Stomach (tissue), 9 donors: ENCODE results near the gene FNBP1. TPM values are rescaled to one million over a fixed set of nuclear protein-coding genes. Genes with fewer than 3 reads are reported as not detected.

ENCODE experiments used
- DNase-seq, 2 donors: peaks; one replicate each; pipeline versions ENCODE4 v3.0.0 to v3.0.0-alpha.2; 2013 to 2019
- H3K27ac ChIP-seq, 5 donors: fragments of 200-600 bp in 4 of 5; sonication (generic) in 4 of 5; one replicate each; pipeline ENCODE4 v1.5.1; 2013 to 2019; ENCODE audit warnings: mild to moderate bottlenecking in 1 of 5, moderate library complexity in 1 of 5
- H3K27me3 ChIP-seq, 3 donors: fragments of 200-600 bp; sonication (generic); one replicate each; pipeline ENCODE4 v1.5.1; 2017 to 2019; ENCODE audit warnings: mixed run types in 1 of 3
- H3K36me3 ChIP-seq, 4 donors: fragments of 200-600 bp; sonication (generic); 1 replicate in 3 of 4; 2 replicates in 1 of 4; pipeline ENCODE4 v1.5.1; 2016 to 2019
- H3K4me1 ChIP-seq, 4 donors: fragments of 200-600 bp; sonication (generic); one replicate each; pipeline ENCODE4 v1.5.1; 2016 to 2019
- H3K4me3 ChIP-seq, 4 donors: fragments of 200-600 bp; sonication (generic) in 3 of 4; one replicate each; pipeline ENCODE4 v1.5.1; 2016 to 2019; ENCODE audit warnings: mild to moderate bottlenecking in 1 of 4
- H3K9me3 ChIP-seq, 4 donors: fragments of 200-600 bp; sonication (generic); one replicate each; pipeline ENCODE4 v1.5.1; 2016 to 2019
- EP300 ChIP-seq: sonication (generic); formaldehyde crosslinking; IDR thresholded peaks from one replicate; pipeline ENCODE4 v1.6.1; 2017; ENCODE audit warnings: antibody characterized with exemption
- POLR2A ChIP-seq, 4 donors: fragments of 450-650 bp; IDR thresholded peaks; one replicate each; pipeline ENCODE4 v1.6.1; 2016; ENCODE audit warnings: antibody characterized with exemption in 4 of 4, control low read depth in 2 of 4, mild to moderate bottlenecking in 1 of 4, moderate library complexity in 1 of 4
- POLR2AphosphoS5 ChIP-seq, 3 donors: sonication (generic); formaldehyde crosslinking; IDR thresholded peaks; one replicate each; pipeline ENCODE4 v1.6.1; 2016; ENCODE audit warnings: antibody characterized with exemption in 3 of 3
- WGBS, 5 donors: extraction: QIAGEN DNeasy Blood & Tissue Kit in 3 of 5; methylation state at CpG; one replicate each; pipeline versions ENCODE4 v1.1.5 to v1.1.7; 2013 to 2018; 5-methylcytosine and 5-hydroxymethylcytosine counted together
- intact Hi-C: fragments of 100-400 bp; cut with DNase I; formaldehyde crosslinking; loops from one replicate; pipeline ENCODE4 v1.15.1; 2023; ENCODE audit warnings: low total_unique reads
- polyA plus RNA-seq, 3 donors: library from polyadenylated mRNA; stranded (reverse); fragments of 200-250 nt; gene quantifications; one replicate each; pipeline ENCODE4 v1.2.3, GENCODE V29; 2013
- total RNA-seq, 5 donors: library from RNA; depleted of rRNA; stranded (reverse); fragments of >200 nt; gene quantifications; one replicate each; pipeline versions ENCODE4 v1.1.0 to v1.2.3, GENCODE V29; 2014 to 2016
- TF ChIP-seq, protein P1 (sequence below), 7 experiments: fragments of 450-650 bp in 4 of 7; fragments of 200-600 bp in 3 of 7; sonication (generic) in 3 of 7; IDR thresholded peaks; one replicate each; pipeline ENCODE4 v1.5.1; 2016 to 2019; ENCODE audit warnings: antibody characterized with exemption in 7 of 7, control low read depth in 2 of 7, mild to moderate bottlenecking in 1 of 7
- donor health status: healthy with polysubstance abuse.
- donor health status: Bipolar disorder and iron deficiency.
- donor health status: healthy.

Gene FNBP1
- total and polyA plus RNA-seq, 8 donors = 9.0 to 129 (median 57.3) TPM

DNA sequence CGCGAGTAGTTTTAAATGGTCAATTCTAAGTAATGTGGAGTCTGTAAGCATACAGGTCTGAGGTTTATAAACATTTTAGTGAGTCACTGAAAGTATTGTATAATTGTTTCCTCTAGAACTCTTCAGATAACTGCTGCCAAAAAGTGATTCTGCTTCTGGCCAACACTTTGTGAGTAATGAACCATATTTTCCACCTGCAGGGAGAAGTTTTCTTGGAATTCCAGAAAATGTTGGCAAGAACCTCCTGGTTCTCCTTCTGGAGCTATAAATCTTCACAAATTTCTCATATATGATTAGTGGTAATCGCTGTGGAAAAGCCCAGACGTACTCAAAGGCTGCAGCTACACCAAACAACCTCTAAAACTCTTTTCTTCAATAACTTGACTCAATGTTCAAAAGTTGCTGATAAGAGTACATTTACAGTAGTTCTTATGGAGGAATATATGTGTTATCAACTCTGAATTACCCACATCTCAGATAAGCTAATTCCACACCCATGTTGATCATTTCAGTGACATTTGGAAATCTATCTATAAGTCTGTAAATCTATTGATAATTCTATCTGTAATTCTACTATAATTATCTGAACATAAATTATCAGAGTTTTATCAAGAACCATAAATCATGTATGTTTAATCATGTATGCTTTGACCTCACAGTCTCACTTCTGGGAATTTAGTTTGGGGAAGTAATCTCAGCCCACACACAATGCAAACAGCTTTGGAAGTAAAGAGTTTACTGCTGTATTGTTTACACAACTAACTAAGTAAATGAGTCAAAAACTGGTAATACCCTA is 74.1 kb downstream of the FNBP1 start:
- H3K36me3 ChIP-seq = peaks cover 2 to 41% (median 25%) of the 10 kb centered on the region in 4 donors
- TF ChIP-seq EP300 = no peak
- peak; percentile 30 to 77 (median 30) for TF ChIP-seq POLR2AphosphoS5 (IDR thresholded peaks at IDR 0.05)
- no peaks in the 10 kb centered on the region for H3K27me3 ChIP-seq
- 13 to 22% (median 18%) methylated on average over 4 of the region's 4 CpGs for WGBS, 5 donors
- peak overlapping the region in 4 of 5 donors; percentile 50 to 92 (median 89) for H3K27ac ChIP-seq
- DNase-seq = peak in 1 of 2 donors; percentile 80
- intact Hi-C loops = no loop called here
- H3K9me3 ChIP-seq = no peaks in the 10 kb centered on the region
- H3K4me3 ChIP-seq = no peak overlapping the region
- H3K4me1 ChIP-seq = peaks cover 28 to 65% (median 41%) of the 10 kb centered on the region in 4 donors

DNA sequence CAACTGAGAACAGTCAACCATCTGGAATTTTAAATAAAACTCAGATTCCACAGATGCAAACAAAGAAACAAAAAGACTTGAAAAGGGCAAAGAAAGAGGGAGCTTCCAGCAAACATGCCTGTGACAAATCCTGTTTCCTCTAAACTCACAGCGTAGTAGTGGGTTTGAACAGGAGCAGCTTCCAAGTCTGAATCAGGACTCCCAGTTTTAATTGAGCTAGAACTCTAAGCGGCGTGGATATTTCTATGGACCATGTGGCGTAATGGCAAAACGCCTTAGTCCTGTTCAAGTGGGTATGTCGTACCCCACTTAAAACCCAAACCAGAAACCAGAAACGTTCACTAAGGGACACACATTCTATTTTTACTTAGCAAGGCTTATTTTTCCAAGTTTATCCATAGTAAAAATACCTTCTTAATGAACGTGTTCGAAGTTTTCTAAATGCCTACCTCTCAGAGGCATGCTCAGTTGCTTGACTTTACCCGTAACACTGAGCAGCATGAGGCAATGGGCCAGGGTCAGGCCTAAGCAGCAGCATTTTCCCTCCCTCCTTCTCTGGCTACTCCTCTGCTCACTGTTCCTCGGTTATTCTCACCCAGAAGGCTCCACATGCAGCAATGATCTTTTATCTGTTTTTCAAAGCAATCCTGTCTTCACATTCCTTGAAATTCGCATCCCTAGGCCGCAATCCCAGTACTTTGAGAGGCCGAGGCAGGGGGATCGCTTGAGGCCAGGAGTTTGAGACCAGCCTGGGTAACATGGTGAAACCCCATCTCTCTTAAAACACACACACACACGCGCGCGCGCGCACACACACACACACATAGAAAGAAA is 77.9 kb downstream of the FNBP1 start:
- peak in 1 of 2 donors; percentile 40 for DNase-seq
- Histone ChIP-seq H3K4me1 (peaks cover 33 to 92% (median 53%) of the 10 kb centered on the region in 4 donors), H3K27me3 (no peaks in the 10 kb centered on the region), H3K4me3 (no peak overlapping the region), H3K36me3 (peaks cover 0 to 18% (median 6%) of the 10 kb centered on the region in 4 donors), H3K27ac (peak overlapping the region; percentile 46 to 92 (median 89)), H3K9me3 (no peaks in the 10 kb centered on the region)
- TF ChIP-seq EP300 (no peak), POLR2A (IDR thresholded peaks at IDR 0.05) (no peak), POLR2AphosphoS5 (IDR thresholded peaks at IDR 0.05) (peak in 1 of 3 donors; percentile 59)
- TF ChIP-seq, protein P1, sequence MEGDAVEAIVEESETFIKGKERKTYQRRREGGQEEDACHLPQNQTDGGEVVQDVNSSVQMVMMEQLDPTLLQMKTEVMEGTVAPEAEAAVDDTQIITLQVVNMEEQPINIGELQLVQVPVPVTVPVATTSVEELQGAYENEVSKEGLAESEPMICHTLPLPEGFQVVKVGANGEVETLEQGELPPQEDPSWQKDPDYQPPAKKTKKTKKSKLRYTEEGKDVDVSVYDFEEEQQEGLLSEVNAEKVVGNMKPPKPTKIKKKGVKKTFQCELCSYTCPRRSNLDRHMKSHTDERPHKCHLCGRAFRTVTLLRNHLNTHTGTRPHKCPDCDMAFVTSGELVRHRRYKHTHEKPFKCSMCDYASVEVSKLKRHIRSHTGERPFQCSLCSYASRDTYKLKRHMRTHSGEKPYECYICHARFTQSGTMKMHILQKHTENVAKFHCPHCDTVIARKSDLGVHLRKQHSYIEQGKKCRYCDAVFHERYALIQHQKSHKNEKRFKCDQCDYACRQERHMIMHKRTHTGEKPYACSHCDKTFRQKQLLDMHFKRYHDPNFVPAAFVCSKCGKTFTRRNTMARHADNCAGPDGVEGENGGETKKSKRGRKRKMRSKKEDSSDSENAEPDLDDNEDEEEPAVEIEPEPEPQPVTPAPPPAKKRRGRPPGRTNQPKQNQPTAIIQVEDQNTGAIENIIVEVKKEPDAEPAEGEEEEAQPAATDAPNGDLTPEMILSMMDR (IDR thresholded peaks at IDR 0.05) = no peak
- 75 to 82% (median 80%) methylated on average over 21 of the region's 21 CpGs for WGBS, 5 donors
- intact Hi-C loops = no loop called here

DNA sequence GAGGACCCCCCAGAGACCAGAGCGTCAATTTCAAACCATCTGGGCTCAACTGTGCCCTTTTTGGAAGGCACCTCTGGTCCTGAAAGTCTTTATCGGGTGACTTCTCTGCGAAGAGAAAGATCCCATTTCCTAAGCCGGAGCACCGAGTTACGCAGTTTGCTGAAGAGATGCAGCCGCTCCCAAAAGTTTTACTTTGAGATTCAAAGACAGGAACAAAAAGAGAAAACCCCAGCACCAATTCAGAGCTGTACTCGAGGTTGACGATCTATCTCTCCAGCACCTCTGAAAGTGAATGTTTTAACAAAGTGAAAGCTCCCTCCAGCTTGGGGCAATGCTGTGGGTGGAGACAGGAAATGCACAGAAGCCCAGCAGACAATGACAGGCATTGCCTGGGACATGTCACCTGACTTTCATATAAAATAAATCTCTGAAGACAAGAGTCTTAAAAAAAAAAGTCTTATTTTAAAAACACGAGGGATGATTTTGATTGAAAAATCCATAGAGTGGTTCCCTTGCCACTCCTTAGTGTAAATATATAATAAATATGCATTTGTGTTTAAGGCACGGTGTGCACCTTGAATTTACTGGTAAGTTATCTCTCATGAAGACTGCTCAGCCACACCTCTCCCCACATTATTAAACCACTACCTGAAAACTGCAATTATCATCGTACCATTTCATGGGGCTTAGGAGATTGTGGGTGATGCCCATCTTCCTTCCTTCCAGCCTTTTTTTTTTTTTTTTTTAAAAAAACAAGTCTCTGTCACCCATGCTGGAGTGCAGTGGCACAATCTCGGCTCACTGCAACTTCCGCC is 79.9 kb downstream of the FNBP1 start:
- Histone ChIP-seq H3K4me3 (peak overlapping the region; percentile 34 to 53 (median 44)), H3K4me1 (peaks cover 20 to 71% (median 34%) of the 10 kb centered on the region in 4 donors), H3K27ac (peak overlapping the region; percentile 63 to 92 (median 89)), H3K27me3 (no peaks in the 10 kb centered on the region), H3K9me3 (no peaks in the 10 kb centered on the region), H3K36me3 (peaks cover under 1 to 21% (median 10%) of the 10 kb centered on the region in 4 donors)
- intact Hi-C loops = no loop called here
- TF ChIP-seq POLR2A (IDR thresholded peaks at IDR 0.05) = no peak
- TF ChIP-seq POLR2AphosphoS5 (IDR thresholded peaks at IDR 0.05) = peak; percentile 43 to 73 (median 71)
- no peak for TF ChIP-seq EP300
- TF ChIP-seq, protein P1 (IDR thresholded peaks at IDR 0.05) = no peak
- DNase-seq = peak; percentile 55 to 82
- WGBS, 5 donors = 23 to 37% (median 29%) methylated on average over 14 of the region's 14 CpGs

DNA sequence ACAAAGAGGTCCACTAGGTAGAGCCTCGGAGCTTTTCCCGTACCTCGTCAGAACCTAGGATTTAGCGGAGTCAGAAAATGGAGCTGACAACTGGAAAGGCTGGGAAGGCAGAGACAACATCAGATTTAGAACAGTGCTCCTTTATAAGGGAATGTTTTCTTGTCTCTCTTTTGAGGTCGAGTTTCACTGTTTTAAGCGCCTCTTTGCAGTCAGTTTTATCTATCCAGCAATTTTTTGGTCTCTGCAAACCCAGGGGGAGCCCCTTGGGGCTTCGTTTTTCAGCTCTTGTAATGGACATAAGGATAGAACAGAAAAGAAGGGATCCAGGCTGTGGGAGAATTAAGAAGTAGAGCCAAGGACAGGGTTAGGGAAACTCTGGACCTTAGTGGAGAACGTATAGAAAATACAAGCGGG is 80.5 kb downstream of the FNBP1 start:
- peak overlapping the region; percentile 34 to 53 (median 44) for H3K4me3 ChIP-seq
- TF ChIP-seq EP300 (no peak), POLR2AphosphoS5 (IDR thresholded peaks at IDR 0.05) (no peak), POLR2A (IDR thresholded peaks at IDR 0.05) (no peak)
- TF ChIP-seq, protein P1 (IDR thresholded peaks at IDR 0.05) = no peak
- peak overlapping the region; percentile 63 to 92 (median 89) for H3K27ac ChIP-seq
- H3K27me3 ChIP-seq = no peaks in the 10 kb centered on the region
- WGBS, 5 donors = 37 to 45% (median 44%) methylated on average over 9 of the region's 9 CpGs
- peaks cover 20 to 65% (median 31%) of the 10 kb centered on the region in 4 donors for H3K4me1 ChIP-seq
- H3K9me3 ChIP-seq = no peaks in the 10 kb centered on the region
- DNase-seq = no peak
- intact Hi-C loops = no loop called here
- H3K36me3 ChIP-seq = peaks cover 2 to 26% (median 16%) of the 10 kb centered on the region in 4 donors
